Islet of Langerhans (tissue), 1 donor: ENCODE results near the gene GARRE1.
A peak's percentile ranks its signal among the peaks of the same experiment; 100 is the strongest.
"Not testable (repeated sequence)": the region's sequence is repeated elsewhere in the genome, so short reads cannot be mapped to it uniquely, and the experiment has no call there.

Experiments
- FAIRE-seq: peaks from one replicate; lab custom pipeline; 2011; peaks lifted over from hg19 to GRCh38; lab: Jason Lieb, UNC

The GARRE1 gene, protein sequence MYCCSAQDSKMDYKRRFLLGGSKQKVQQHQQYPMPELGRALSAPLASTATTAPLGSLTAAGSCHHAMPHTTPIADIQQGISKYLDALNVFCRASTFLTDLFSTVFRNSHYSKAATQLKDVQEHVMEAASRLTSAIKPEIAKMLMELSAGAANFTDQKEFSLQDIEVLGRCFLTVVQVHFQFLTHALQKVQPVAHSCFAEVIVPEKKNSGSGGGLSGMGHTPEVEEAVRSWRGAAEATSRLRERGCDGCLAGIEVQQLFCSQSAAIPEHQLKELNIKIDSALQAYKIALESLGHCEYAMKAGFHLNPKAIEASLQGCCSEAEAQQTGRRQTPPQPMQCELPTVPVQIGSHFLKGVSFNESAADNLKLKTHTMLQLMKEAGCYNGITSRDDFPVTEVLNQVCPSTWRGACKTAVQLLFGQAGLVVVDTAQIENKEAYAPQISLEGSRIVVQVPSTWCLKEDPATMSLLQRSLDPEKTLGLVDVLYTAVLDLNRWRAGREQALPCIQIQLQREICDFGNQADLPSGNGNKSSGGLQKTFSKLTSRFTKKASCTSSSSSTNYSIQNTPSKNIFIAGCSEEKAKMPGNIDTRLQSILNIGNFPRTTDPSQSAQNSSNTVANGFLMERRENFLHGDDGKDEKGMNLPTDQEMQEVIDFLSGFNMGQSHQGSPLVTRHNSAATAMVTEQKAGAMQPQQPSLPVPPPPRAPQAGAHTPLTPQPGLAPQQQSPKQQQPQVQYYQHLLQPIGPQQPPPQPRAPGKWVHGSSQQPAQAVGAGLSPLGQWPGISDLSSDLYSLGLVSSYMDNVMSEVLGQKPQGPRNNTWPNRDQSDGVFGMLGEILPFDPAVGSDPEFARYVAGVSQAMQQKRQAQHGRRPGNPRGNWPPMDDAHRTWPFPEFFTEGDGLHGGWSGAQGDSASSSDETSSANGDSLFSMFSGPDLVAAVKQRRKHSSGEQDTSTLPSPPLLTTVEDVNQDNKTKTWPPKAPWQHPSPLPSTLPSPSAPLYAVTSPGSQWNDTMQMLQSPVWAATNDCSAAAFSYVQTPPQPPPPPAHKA (N-terminal part only)

DNA sequence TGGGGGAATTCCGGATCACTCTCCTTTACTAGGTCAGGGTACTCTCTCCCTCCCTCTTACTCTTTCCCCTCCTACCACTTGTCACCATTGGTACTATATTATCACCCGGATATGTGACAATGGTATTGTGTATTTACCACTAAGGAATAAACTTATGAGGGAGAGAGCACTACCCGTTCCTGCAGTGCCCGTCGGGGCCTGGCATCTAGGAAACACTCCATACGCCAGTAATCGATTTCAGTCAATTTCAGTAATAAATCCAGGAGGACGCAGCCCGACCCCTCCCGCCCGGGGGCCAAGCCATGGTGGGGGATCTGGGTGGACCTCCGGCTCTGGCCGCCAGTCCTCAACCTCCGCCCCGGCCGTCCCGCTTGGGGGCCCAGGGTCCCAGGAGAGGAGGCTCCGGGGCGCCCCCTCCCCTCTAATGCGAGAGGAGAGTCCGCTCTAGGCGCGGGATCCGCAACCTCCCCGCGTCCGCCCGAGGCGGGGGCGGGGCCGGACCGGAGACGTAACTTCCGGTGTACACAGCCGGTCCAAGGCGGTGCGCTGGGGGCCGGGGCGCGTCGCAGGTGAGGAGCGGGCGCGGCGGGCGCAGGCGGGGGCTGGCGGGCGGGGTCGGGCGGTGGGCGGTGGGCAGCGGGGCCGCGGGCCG lies at the start of gene GARRE1:
Gene GARRE1 (plus strand): TSS at position 509 of the 652 bp plus-strand sequence. CDS start 45,920 bp downstream, outside the sequence.
- no peak for FAIRE-seq

GRCh38 chr19:34205324-34205723 lies 49.0 kb upstream of the GARRE1 start:
- FAIRE-seq, result not testable (repeated sequence)

GRCh38 chr19:34208291-34208884 lies 46.0 kb upstream of the GARRE1 start:
- no peak for FAIRE-seq

DNA sequence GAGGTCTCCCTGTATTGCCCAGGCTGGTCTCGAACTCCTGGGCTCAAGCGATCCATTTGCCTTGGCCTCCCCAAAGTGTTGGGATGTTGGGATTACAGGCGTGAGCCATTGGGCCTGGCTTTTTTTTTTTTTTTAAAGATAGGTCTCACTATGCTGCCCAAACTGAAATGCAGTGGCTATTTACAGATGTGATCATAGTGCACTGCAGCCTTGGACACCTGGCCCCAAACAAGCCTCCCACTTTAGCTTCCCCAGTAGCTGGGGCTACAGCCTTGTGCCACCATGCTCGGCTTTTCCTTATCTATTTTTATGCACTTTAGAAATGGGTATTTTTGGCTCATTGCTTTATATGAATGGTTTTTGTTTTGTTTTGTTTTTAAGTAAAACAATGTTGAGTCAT lies 44.6 kb upstream of the GARRE1 start:
- no peak for FAIRE-seq

DNA sequence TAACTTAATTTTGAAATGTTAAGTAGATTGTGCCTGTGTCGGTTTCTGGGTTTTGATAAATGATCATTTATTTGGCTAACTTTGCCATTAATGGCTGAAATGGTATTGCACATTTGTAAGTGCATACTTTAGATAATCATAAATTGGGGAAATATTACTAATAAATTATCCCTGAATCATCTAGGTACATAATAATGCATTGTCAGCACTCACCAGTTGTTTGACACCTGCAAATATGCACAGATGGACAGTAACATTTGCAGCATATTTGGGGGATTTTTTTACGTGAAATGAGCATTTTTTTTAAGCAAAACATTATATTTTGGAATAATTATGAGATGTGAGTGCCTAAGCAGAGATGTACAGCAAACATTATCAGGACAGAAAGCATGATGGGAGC lies 41.1 kb upstream of the GARRE1 start:
- FAIRE-seq, result no peak

DNA sequence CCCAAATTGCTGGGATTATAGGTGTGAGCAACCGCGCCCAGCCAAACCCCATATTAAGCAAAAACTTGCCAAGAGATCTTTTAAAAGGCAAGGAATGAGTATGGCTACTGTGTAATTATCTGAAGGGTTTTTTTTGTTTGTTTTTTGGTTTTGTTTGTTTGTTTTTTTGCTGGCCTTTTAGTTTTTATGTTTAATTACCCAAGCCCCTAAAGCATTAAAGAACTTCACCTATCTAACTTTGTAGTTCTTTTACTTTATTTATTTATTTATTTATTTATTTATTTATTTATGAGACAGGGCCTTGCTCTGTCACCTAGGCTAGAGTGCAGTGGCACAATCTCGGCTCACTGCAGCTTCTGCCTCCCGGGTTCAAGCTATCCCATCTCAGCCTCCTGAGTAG lies 40.3 kb upstream of the GARRE1 start:
- no peak for FAIRE-seq

GRCh38 chr19:34215006-34215665 lies 39.2 kb upstream of the GARRE1 start:
- no peak for FAIRE-seq

GRCh38 chr19:34215666-34216038 lies 38.7 kb upstream of the GARRE1 start:
- FAIRE-seq, result no peak

DNA sequence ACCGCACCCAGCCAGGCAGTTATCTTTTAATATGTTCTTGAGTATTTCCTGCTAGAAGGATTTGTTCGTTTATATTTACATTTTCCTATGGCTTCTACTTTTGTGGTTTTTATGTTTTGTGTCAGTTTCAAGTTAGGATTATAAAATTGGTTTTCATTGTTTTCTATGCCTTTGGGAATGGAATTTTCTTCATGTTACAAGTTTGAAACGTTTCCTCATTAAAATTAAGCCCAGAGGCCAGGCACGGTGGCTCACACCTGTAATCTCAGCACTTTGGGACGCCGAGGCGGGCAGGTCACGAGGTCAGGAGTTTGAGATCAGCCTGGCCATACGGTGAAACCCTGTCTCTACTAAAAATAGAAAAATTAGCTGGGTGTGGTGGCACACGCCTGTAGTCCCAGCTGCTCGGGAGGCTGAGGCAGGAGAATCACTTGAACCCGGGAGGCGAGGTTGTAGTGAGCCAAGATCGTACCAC lies 37.6 kb upstream of the GARRE1 start:
- FAIRE-seq, result not testable (repeated sequence)

DNA sequence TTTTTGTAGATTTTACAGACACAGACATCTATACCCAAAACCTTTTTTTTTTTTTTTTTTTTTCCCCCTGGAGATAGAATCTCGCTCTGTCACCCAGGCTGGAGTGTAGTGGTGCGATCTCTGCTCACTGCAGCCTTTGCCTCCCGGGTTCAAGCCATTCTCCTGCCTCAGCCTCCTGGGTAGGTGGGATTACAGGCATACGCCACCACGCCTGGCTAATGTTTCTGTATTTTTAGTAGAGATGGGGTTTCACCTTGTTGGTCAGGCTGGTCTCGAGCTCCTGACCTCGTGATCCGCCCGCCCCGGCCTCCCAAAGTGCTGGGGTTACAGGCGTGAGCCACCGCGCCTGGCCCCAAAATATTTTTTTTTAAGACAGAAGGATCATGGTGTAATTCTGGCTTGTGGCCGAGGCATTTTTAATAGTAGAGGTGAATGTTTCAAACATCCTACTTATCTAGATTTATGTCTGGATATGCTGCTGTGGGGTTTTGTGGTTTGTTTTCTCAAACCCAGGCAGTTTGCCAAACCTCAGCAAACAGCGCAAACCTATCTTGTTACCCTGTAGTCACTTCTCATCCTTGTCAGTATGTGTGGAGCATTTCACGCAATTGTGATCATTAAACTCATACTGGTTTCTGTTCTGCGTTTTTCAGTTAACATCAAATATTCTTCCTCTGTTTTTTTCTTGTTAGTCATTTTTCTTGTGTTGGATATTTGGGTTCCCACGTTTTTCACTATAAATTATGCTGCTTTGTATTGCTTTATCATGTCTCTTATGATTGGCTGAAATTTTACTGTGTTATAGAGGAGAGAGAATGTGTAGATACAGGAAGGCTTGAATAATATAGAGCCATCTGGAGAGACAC lies 36.2 kb upstream of the GARRE1 start:
- FAIRE-seq, result peak; percentile 91

GRCh38 chr19:34218818-34219164 lies 35.6 kb upstream of the GARRE1 start:
- peak; percentile 76 for FAIRE-seq

- FAIRE-seq, result no peak
Measured at GRCh38 chr19:34220472-34221063, 33.8 kb upstream of the GARRE1 start.

DNA sequence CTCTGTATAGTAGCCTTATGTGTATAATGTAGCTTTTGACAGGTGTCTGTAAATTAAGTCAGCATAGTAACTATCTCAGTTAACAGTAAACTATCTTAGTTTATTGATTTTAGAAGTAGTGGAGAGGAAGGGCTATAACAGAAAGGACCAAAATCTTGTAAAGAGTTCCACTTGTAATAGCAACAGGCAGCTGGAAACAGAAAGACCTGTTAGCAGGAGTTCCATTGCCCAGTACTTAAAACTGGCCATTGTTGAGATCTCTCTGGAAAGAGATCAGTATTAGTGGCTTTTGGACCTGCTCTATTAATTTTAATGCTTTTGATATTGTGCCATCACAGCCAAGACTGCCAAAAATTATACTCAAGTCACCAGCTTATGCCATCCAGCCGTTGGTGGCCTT lies 32.0 kb upstream of the GARRE1 start:
- FAIRE-seq, result no peak

DNA sequence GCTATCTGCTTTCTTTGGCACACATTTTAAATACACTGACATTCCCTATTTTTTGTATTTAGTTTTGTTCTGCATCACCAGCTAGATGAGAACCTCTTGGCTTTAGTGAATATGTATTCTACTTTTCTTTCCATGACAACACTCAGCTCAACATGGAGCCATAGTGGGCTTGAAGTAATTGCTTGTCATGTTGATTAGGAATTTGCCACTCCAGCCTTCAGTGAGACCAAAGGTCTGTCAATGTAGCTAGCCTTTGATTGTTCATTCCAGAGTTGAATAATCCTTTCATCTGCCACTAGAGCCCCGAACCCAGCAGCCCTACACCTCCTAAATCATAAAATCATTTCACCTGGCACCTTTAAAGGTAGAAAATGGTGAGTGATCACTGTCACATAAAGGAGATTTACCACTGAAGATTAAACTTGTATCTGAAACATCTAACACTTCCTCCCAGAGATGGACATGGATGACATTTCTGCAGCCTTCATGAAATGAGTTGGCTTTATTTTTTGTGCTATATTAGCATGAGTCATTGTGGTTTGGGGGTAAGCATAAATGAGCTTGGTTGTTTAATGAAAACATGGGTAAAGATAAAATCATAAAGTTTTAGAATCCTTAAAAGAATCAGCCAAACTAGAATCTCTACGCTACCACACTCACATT lies 29.2 kb upstream of the GARRE1 start:
- FAIRE-seq, result no peak

GRCh38 chr19:34225659-34226015 lies 28.7 kb upstream of the GARRE1 start:
- no peak for FAIRE-seq

- no peak for FAIRE-seq
Measured at GRCh38 chr19:34226036-34226435, 28.3 kb upstream of the GARRE1 start.

DNA sequence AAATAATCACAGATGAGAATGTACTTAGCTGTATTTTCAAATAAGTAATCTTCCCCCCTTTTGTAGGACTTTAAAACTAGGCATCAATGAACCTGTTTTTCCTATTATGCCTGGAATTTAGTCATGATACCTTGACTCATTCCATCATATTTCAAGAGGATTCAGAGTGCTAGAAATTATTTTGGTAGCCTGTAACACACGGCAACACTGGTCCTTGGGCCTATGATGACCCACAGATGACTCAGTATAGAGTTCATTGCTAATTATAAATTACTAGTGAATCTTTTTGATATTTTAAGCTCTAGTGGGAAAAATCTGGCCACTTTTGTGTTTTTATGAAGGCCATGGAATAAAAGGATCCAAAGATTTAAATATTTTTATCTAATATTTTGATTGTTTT lies 26.0 kb upstream of the GARRE1 start:
- FAIRE-seq, result no peak

GRCh38 chr19:34228762-34229161 lies 25.6 kb upstream of the GARRE1 start:
- no peak for FAIRE-seq

DNA sequence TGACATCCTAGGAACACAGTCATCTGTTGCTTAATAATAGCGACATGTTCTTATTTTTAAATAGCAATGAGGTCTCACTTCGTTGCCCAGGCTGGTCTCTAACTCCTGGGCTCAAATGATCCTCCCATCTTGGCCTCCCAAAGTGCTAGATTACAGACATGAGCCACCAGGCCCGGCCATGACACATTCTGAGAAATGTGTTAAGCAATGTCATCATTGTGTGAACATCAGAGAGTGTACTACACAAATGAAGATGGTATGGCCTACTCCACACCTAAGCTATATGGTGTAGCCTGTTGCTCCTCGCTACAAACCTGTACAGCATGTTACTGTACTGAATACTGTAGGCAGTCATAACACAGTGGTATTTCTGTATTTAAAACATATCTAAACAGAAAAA lies 24.6 kb upstream of the GARRE1 start:
- FAIRE-seq, result no peak

GRCh38 chr19:34230820-34231219 lies 23.5 kb upstream of the GARRE1 start:
- FAIRE-seq, result no peak
